ENCODE results near the gene RASAL2. TPM values are rescaled to one million over a fixed set of nuclear protein-coding genes. Genes with fewer than 3 reads are reported as not detected.

The RASAL2 gene
- total RNA-seq, 1 experiment from 2014 or later: 25.7 TPM

- no peaks in the 10 kb centered on the region for H3K36me3 ChIP-seq (replicated peaks; ENCODE audit: control insufficient read depth, insufficient read depth, low read length)
These were observed 439.4 kb downstream of the RASAL2 start for GRCh38 chr1:178533121-178533946.

More at GRCh38 chr1:178533121-178533946, 439.4 kb downstream of the RASAL2 start:
- no peak for DNase-seq
- Histone ChIP-seq H3K4me3 (ENCODE audit: insufficient read depth, low read depth, low read length) (no peak overlapping the region), H3K27me3 (ENCODE audit: control insufficient read depth, insufficient read depth, low read length) (no peaks in the 10 kb centered on the region; the same call in 1 of the 2 replicates)

Other genes starting within 250 kb of the RASAL2 start
- gene SEC16B, start 124.0 kb upstream of the RASAL2 start, total RNA-seq (2014; rRNA removed; shearing (Covaris generic)): 0.87 and 2.2 TPM in 2 replicates

All from H7 (cell line).